Measurements from ENCODE around the gene CASKIN2.
"Not testable (repeated sequence)": the region's sequence is repeated elsewhere in the genome, so short reads cannot be mapped to it uniquely, and the experiment has no call there.

CASKIN2 gene

DNA sequence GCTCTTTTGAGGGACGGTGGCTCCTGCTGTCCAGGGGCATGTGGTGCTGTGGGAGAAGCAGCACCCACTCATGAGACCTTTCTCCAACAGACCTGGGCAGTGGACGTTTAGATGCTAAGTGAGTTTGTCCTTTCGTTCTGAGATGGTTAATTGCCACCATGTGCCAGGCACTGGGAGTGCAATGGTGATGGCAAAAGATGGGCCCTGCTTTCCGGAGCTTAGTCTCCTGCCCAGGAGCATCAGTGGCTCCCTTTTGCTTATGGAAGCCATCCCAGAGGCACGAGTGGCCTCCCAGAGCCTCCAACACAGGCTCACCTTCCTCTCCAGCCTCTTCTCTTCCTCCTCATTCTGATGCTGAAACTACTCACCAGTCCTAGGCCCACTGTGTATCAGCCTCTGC is 28.4 kb downstream of the CASKIN2 start:
- no peak for DNase-seq

DNA sequence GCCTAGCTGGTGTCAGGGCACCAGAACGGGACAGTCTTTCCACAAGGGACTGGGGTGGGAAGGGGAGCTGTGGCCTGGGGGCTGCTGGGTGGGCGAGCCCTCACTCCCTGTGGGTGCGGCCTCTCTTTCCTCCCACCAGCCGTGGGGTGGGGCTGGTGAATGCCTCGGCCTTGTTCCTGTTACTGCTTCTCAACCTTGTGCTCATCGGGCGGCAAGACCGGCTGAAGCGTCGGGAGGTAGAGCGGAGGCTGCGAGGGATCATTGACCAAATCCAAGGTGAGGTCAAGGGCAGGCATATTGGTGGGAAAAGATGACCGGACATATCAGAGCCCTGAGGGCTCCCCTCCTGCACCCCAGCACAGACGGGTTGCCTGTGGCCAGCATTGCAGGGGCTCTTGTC is 29.2 kb downstream of the CASKIN2 start:
- DNase-seq: no peak

DNA sequence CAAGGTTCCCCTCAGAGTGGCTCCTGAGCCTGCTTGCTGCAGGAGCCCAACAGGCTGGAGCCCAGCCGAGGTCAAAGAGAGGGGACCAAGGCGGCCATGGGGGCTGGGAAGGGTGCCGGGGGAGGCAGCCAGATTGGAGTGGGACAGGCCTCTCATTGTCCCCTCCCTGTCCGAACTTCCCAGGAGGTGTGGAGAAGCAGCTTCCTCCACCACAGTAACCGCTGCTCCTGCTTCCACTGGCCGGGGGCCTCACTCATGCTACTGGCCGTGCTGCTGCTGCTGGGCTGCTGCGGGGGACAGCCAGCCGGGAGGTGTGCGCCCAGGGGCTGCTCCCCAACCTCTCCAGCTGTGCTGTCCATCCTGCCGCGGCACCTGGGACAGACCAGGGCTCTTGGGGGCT is 29.6 kb downstream of the CASKIN2 start:
- DNase-seq: no peak

DNA sequence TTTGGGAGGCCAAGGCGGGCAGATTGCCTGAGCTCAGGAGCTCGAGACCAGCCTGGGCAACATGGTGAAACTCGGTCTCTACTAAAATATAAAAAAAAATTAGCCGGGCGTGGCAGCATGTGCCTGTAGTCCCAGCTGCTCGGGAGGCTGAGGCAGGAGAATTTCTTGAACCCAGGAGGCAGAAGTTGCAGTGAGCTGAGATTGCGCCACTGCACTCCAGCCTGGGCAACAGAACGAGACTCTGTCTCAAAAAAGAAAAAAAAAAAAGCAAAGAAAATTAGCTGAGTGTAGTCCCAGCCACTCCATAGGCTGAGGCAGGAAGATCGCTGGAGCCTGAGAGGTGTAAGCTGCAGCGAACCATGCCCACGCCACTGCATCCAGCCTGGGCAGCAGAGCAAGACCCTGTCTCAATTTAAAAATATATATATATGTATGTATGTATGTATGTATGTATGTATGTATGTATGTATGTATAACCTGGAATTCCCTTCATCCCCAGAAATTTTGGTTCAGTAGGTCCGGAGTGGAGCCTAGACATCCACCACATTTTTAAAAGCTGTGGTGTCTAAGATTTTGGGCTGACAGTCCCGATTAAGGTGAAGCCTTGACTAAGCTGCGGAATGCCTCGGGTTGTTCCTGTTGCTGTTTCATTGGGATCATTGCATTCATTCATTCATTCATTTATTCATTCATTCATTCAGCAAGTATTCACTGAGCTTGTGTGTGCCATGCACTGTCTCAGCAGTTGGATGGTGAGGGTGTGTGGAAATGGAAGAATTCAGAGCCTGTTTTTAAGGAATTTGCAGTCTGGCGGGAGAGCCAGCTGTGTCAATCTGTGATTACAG is 33.0 kb downstream of the CASKIN2 start:
- no peak for DNase-seq

DNA sequence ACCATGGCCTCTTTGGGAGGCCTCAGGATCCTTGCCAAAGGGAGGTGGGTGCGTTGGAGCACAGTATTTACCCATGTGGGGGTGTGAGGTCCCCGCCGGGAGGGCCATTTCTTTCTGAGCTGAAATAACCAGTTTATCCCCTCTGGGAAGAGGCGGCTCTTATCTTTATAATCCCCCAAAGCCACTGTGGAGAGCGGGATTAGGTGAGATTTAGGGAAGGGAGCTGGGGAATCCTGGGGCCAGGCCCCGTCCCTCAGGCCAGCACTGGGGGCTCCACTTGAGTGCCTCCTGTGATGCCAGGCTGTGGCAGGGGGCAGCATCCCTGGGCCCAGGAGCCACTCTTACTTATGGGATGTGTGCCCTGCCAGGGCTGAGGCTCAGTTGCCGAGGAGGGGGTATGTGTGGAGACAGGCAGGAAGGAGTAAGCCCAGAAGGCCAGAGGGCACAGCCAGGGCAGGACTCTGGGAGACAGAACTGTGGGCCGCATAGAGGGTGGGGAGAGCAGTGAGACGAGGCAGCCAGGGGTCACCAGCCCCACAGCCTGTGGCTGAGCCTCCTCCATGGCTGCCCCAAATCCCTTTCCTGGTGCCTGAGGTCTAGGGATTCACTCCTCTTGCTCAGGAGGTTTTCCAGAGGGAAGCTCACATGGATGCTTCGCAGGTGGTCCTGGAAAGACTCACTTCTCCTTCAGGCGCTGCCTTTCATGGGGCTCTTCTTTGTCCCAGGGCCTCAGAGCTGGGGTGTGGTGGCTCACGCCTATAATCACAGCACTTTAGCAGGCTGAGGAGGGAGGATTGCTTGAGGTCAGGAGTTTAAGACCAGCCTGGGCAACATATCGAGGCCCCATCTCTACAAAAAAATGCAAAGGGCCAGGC is 33.9 kb downstream of the CASKIN2 start:
- no peak for DNase-seq

DNA sequence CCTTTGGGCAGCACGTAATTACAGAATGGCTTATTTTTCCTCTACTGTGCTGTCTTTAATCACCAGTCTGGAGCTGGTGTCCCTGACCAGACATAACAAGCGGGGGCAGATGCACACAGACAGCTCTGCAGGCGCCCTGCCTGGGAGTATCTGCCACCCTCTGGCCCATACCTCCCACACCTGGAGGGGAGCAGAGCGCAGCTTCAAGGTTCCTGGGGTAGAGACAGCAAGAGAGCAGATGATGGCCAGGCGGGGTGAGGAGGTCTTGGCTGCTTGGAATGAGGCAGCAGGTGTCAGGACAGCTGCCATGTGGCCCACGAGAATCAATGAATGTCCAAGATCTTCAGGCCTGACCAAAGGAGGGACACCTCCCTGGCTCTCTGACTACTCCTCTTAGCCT is 35.1 kb downstream of the CASKIN2 start:
- peak; percentile 39 for DNase-seq

DNA sequence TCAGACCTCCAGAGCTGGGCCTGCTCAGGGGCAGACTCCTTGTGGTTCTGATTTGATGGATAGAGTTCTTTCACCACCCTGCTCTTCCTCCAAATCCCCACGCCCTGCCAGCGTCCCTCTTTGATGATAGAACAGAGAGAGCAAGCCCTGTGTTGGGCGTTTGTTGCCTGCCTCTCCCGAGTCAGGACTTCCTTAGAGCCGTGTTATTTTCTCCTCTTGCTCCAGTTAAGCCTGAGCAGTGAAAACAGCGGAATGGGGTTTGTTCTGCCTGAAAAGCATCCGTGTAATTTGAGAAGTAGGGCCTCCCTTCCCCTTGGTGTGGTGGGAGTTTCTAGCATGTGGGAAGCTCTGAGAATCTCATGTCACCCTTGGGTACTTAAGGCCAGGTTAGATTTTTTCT is 36.8 kb downstream of the CASKIN2 start:
- DNase-seq: no peak

DNA sequence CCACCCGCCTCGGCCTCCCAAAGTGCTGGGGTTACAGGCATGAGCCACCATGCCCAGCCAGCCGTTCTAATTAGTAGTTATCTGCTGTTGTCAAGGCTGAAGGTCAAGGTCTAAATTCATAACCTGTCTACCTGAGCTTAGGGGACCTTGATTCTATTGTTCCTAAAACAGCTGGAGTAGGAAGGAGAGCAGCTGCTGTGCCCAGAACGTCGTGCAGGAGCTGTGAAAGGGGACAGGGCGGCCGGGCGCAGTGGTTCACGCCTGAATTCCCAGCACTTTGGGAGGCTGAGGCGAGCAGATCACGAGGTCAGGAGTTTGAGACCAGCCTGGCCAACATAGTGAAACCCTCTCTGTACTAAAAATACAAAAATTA is 37.9 kb downstream of the CASKIN2 start:
- not testable (repeated sequence) for DNase-seq

DNA sequence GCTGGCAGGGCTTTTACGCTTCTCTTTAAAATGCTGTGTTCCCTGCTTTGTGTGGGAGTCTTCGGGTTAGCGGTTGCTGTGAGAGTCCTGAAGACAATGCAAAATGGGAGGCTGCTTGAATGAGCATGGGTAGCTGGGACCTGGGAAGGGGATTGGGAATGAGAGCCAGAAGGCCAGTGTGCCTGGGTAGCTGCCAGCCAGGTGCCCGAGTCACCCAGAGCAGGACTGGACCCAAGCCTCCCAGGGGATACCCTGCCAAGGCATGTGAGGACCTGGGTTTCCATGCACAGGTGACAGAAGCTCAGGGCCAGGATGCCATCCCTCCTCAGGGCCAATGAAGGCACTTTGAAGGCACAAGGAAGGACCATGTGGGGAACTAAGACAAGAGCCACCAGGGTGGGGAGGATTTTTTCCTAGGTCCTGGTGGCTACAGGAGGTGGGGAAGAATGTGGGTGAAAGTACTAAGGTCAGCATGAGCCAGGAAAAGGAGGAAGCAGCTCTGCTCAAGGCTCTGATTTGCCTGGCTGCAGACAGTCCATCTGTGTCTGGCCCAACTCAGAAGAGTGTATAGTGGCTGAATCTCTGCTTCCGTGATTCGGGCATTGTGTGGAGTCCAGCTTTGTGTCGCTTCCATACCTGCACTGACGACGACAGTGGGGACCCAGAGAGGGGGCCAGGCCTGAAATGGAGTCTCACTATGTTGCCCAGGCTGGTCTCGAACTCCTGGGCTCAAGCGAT is 38.4 kb downstream of the CASKIN2 start:
- no peak for DNase-seq

DNA sequence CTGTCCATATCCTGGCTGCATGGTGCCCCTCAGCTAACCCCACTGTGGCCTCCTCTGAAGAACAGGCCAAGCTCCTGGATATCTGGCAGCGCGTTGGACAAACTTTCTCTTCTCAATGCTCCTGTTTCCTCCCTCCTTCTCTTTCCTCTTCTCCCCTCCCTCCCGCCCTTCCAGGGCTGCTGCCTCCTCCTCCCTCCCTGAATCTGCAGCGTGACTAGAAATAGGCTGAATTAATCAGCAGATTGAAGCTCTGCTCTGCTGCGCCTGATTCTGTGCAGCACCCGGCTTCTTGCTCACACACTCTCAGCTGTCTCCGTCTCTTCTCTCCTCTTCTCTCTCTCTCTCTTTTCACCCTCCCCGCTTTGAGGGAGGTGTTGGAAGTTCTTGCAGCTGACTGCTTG is 39.1 kb downstream of the CASKIN2 start:
- peak; percentile 31 for DNase-seq

DNA sequence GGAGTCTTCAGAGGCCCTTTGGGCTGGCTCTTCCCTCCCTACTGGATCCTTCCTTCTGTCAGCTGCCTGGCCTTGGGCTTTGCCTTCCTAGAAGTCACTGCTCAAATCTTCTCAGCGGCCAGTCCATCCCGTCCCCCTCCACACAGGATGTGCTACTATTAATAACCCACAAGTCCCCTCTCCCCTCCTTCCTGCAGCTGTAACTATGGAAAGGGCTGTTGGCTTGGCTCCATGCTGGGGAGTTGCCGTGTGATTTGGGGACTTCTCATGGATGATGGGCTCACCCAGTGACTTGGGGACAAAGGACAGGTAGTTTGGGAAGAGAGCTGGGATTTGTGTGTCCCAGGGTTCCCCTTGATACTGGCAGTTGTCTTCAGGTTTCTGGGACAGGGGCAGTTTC is 39.5 kb downstream of the CASKIN2 start:
- no peak for DNase-seq

DNA sequence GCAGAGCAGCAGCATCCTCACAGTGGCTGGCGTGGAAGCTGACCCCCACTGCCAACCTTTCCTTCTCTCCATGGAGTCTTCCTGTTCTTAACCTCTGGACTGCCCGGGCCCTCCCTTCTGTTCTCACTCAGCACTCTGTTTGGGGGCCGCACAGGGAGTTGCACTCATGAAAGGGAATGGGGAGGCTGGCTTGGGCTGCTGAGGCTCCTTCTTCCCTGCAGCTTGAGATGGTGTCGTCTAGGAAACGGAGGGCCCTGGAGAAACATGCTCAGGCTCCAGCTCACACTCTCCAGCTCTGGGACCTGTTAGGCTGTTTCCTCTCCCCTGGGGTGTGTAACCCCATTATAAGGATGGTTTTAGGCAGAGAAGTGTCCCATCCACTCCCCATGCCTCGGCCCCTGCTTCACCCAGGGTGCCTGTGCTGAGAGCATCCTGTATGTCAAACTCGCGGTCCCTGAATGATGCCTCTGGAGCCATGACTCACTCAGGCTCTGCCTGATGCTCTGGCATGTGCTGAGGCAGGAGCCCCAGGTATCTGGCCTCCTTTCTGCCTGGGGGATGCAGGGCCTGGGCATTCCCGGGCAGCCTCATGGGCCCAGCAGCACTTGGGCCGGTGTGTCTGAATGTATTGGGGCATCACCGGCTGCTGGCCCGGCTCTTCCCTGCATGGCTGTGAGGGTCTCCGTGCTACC is 40.0 kb downstream of the CASKIN2 start:
- no peak for DNase-seq

DNA sequence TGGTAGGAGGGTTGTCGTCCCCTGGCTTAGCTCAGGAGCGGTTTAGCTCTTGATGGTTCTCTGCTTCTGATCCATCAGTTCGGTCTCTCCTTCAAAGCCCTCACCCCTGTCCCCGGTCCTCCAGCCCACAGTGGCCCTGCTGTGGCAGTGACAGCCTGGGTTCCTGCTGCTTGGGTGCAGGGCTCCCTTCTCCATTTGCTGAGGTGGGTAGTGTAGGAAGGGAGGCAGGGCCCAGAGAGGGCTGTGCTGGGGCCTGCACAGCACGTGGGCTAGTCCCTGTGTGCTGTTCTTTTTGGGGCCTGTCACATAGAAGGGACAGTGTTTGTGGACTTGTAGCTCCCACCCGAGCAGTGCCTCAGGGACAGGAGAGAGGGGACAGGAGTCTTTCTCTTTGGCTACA is 40.6 kb downstream of the CASKIN2 start:
- DNase-seq: no peak

DNA sequence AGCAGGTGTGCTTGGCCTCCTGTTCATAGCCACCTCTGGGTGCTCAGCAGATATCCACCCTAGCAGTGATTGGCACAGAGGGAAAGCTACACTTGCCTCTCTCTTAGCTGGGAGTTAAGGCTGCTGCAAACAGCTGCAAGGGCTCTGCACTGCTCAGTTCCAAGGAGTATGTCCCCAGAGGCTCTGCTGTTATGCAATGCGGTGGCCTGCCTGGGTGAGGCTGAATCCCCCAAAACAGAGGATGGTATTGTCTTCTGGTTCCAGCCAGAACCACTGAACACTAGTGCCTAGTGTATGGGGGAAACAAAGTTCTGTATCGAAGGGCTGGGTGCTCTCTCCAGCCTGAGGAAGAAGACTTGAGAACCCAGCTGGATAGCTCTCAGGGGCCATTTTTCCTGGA is 42.1 kb downstream of the CASKIN2 start:
- DNase-seq: no peak

DNA sequence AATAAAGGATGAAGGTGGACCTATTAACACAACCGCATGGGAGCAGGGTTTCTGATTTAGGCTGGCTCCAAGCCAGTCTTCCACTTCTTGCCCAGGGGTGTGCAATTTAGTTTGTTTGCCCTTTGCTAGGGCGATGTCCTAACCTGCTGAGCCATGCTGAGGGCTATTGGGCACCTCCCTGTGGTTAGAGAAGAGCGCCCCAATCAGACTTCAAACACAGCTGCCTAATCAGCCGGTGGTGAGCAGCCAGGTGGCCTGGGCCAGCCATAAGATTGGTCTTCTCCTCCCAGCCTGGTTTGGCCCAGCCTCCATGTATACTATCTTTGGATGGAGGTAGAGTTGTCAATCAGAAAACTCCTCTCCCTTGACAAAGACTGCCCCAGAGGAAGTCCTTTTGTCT is 43.2 kb downstream of the CASKIN2 start:
- no peak for DNase-seq

DNA sequence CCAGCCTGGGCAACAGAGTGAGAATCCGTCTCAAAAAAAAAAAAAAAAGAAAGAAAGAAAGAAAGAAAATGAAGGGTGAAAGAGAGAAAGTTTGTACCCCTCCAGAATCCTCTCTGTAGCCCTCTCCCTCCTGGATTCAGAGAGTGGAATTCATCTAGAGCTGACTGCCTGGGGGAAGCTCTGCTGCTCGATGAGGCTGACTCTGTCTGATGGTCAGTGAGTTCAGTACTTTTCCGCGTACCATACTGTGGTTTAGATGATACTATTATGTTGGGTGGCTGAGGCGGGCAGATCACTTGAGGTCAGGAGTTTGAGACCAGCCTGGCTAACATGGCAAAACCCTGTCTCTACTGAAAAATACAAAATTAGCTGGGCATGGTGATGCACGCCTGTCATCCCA is 44.1 kb downstream of the CASKIN2 start:
- no peak for DNase-seq

DNA sequence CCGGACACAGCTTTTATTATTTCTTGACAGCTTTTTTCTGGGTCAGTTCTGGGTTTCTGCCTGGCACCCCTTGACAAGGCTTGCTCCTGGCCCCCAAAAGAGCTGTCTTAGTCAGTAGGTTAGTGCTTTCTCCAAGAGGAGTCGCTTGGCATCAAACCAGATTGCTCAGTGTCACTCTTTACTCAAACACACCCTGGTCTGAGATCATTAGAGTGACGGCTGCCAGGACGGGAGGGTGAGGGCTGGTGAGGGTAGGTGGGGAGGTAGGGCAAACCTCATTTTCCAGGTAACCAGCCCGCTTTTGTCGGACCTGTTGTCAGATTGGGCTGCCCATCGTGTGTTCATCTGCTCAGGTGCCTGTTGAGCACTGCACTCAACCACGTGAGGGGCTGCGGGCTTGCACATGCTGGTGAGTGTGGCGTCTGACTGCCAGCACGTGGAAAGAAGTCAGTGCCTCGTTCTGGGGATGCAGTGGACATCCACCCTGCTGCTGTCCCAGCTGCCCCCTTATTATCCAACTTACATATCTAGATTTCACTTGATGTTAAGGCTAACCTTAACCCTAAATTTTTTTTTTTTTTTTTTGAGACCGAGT is 46.5 kb downstream of the CASKIN2 start:
- DNase-seq: no peak

DNA sequence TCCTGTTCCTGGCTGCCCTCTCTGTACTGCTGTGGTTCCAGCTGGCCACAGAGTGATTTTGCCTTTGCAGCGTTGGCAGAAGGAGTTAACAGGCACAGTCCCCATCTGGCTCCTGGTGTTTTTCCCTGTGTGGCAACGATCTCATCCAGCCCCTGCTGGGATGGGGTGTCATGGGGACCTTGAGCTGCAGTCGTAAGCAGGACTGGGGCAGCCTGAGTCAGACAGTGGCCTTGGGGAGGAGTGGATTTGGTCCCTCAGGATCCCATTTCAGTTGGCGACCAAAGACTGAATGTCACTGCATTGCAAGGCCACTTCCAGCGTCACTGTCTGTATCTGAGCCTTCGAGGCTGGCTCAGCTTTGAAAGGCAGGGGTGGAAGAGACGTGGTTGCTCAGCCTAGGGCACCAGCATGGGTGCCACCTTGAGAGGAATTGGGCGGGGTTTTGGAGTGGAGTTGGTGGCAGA is 47.0 kb downstream of the CASKIN2 start:
- DNase-seq: no peak

DNA sequence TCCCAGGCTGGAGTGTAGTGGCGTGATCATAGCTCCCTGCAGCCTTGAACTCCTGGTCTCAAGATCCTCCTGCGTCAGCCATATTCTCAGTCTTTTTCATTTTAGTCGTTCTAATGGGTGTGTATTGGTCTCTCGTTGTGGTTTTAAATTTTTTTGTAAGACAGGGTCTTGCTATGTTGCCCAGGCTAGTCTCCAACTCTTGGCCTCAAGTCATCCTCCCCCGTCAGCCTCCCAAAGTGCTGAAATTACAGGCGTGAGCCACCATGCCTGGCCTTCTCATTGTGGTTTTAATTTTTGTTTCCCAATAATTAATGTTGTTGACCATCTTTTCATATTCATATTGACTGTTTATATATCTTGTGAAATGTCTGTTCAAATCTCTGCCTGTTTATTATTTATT is 50.3 kb downstream of the CASKIN2 start:
- no peak for DNase-seq

DNA sequence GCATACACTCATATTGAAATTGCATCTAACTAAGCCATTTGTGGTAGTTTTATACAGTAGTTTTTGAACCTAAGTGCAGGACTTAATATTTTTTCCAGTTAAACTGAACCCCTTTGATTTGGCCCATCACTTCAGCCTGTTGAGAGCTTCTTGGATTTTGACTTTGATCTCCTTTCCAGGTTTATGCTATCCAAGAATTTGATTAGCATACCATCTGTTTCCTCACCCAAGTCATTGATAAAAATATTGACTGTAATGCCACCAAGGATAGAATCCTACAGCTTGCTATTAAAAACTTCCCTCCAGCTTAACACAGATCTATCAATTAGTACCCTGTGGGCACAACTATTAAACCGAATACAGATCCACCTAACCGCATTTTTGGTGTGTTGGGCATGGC is 51.7 kb downstream of the CASKIN2 start:
- no peak for DNase-seq

DNA sequence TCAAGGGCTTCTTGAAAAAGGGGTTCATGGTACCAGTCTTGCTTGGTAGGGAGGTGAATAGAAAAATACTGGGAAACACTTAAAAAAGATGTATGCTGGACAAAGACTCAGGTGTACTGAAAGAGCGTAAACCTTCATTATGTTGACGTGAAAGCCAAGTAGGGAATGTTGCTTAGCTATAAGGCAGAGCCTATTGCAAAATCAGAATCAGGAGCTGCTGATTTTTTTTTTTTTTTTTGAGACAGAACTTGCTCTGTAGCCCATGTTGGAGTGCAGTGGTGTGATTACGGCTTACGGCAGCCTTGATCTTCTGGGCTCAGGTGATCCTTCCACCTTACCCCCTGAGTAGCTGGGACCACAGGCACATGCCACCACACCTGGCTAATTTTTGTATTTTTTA is 55.0 kb downstream of the CASKIN2 start:
- no peak for DNase-seq

DNA sequence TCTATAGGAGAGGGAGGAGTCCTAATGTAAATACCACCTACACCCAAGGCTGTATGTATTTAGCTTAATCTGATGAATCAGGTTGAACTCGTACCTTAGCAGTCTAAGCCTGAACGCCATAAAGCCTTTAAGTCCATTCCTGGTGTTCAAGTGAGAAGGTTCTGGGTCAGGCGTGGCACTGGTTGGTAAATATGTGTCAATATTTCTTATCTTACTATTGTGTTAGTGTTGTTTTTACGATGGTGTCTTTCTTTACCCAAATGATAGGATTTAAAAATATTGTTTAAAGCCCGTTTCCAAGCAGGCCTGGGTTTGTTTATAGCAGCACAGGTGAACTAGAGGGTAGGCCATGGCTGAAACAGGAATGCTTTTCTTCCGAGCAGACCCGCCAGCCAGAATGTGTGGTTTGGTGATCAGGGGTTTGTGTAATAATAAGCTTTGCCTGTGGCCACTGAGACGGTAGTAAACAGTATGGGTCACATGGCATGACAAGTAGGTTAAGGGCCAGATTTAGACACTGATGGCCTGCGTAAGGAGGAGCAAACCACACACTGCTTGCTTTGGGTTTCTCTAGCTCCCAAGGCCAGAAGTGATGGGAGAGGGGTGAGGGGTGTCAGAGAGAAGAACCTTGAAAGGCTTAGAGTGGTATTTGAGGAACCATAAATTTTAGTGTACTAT is 55.6 kb downstream of the CASKIN2 start:
- DNase-seq: peak; percentile 31
